Measurements from ENCODE around the gene TNFSF12. TPM values are rescaled to one million over a fixed set of nuclear protein-coding genes. Genes with fewer than 3 reads are reported as not detected.

The TNFSF12 gene
- total and polyA plus RNA-seq, 2 experiments from 2014 or later, result 18.7 to 21.9 TPM

GRCh38 chr17:7579834-7580603 is 31.2 kb downstream of the TNFSF12 start:
- peak overlapping the region; percentile 80 for H3K9ac ChIP-seq
- in situ Hi-C loops (cut with MboI), result no loop called here
- no peaks in the 10 kb centered on the region for H3K27me3 ChIP-seq (replicated peaks; ENCODE audit: insufficient read depth)
- peaks cover 52% of the 10 kb centered on the region for H3K4me1 ChIP-seq (ENCODE audit: insufficient read depth)
- peaks cover 35% of the 10 kb centered on the region for H3K36me3 ChIP-seq (ENCODE audit: low read depth)
- H4K20me1 ChIP-seq (ENCODE audit: insufficient read depth), result peaks cover 21% of the 10 kb centered on the region
- TF ChIP-seq EZH2phosphoT487 (IDR thresholded peaks at IDR 0.05; ENCODE audit: insufficient read depth, low read depth) (no peak), EZH2 (IDR thresholded peaks at IDR 0.05; ENCODE audit: insufficient read depth, poor library complexity, severe bottlenecking) (no peak)
- H3K4me3 ChIP-seq, result peak overlapping the region; percentile 48
- H2AFZ ChIP-seq, result no peak overlapping the region
- DNase-seq, result no peak
- no peaks in the 10 kb centered on the region for H3K9me2 ChIP-seq (ENCODE audit: insufficient read depth)
- peaks cover 51% of the 10 kb centered on the region for H3F3A ChIP-seq (ENCODE audit: insufficient read depth)
- no peaks in the 10 kb centered on the region for H3K9me3 ChIP-seq (ENCODE audit: low read depth)
- peak overlapping the region; percentile 55 for H3K4me2 ChIP-seq (ENCODE audit: unreplicated experiment)
- 75 to 86% methylated on average over 11 to 12 of the region's 12 CpGs for WGBS, 2 experiments (ENCODE audit: low coverage in 1 of 2, low lambda C conversion rate in 2 of 2, missing lambda C conversion rate in 2 of 2)
- peaks cover 75% of the 10 kb centered on the region for H3K79me2 ChIP-seq (ENCODE audit: insufficient read depth)
- H3K27ac ChIP-seq, result peak overlapping the region; percentile 96

- H3K9ac ChIP-seq, result no peak overlapping the region; the same call in 1 of the 2 replicates
- in situ Hi-C loops (cut with MboI), result no loop called here
- peaks cover 44% of the 10 kb centered on the region for H3K4me1 ChIP-seq (ENCODE audit: insufficient read depth)
- peaks cover 12% of the 10 kb centered on the region for H4K20me1 ChIP-seq (ENCODE audit: insufficient read depth)
- WGBS, 2 experiments (ENCODE audit: low coverage in 1 of 2, low lambda C conversion rate in 2 of 2, missing lambda C conversion rate in 2 of 2), result 80% methylated on average over 23 of the region's 23 CpGs
- H3K9me2 ChIP-seq (ENCODE audit: insufficient read depth), result no peaks in the 10 kb centered on the region
- no peak overlapping the region for H3K4me2 ChIP-seq (ENCODE audit: unreplicated experiment)
- H3K4me3 ChIP-seq, result no peak overlapping the region
- H3K36me3 ChIP-seq (ENCODE audit: low read depth), result peaks cover 26% of the 10 kb centered on the region
- peak overlapping the region; percentile 8; the same call in 1 of the 2 replicates for H3K27ac ChIP-seq
- H3K27me3 ChIP-seq (replicated peaks; ENCODE audit: insufficient read depth), result no peaks in the 10 kb centered on the region
- no peaks in the 10 kb centered on the region for H3K9me3 ChIP-seq (ENCODE audit: low read depth)
- no peak for DNase-seq
- H3F3A ChIP-seq (ENCODE audit: insufficient read depth), result peaks cover 50% of the 10 kb centered on the region
- TF ChIP-seq EZH2 (IDR thresholded peaks at IDR 0.05; ENCODE audit: insufficient read depth, poor library complexity, severe bottlenecking), result no peak
- TF ChIP-seq EZH2phosphoT487 (IDR thresholded peaks at IDR 0.05; ENCODE audit: insufficient read depth, low read depth), result no peak
- H3K79me2 ChIP-seq (ENCODE audit: insufficient read depth), result peaks cover 75% of the 10 kb centered on the region
- no peak overlapping the region for H2AFZ ChIP-seq
Measured at GRCh38 chr17:7580604-7581575, 32.0 kb downstream of the TNFSF12 start.

DNA sequence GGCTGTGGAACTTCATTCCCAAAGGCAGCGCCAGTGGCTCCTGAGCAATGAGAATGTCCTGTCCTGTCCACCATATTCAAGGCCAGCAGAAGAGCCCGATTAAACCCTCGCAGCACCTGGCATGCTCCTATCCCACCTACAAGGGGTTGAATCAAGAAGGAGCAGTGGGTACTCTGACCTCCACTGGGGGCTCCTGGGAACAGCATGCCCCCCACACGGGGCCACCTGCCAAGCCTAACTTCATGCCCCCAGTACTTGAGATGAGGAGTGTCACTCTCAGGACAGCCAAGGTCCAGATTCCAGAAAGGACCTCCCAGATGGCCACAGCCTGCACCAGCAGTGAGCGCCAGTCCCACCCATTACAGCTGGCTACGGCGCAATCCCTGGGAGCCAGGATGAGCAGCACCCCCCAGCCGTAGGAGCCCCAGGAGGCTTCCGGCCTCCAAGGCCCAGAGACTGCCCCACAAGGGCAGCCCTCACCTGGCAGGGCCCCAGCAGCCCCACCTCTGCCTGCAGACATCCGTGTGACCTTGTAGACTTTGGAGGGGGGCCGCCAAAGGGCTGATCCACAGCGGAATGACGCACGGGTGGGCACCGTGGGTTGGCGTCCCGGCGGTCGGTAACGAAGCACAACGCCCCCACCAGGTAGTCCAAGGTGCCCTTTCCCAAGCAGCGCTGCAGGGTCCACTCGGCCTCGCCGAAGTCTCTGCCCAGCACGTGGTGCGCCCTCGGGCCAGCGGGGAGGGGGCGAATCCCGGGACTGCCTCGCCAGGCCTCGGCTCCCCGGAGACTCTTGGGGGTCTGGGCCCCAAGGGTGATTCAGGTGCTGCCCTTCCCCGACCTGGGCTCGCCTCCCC is 33.8 kb downstream of the TNFSF12 start:
- TF ChIP-seq EZH2phosphoT487 (IDR thresholded peaks at IDR 0.05; ENCODE audit: insufficient read depth, low read depth) (no peak), EZH2 (IDR thresholded peaks at IDR 0.05; ENCODE audit: insufficient read depth, poor library complexity, severe bottlenecking) (no peak)
- Histone ChIP-seq H3K79me2 (ENCODE audit: insufficient read depth) (peaks cover 59% of the 10 kb centered on the region), H4K20me1 (ENCODE audit: insufficient read depth) (peaks cover 1% of the 10 kb centered on the region; the same call in 1 of the 2 replicates), H3K27ac (peak overlapping the region; percentile 88), H3K9me3 (ENCODE audit: low read depth) (no peaks in the 10 kb centered on the region), H3K9me2 (ENCODE audit: insufficient read depth) (no peaks in the 10 kb centered on the region), H3K4me3 (peak overlapping the region; percentile 80), H3K27me3 (replicated peaks; ENCODE audit: insufficient read depth) (no peaks in the 10 kb centered on the region), H3K4me1 (ENCODE audit: insufficient read depth) (peaks cover 47% of the 10 kb centered on the region), H3K4me2 (ENCODE audit: unreplicated experiment) (peak overlapping the region; percentile 86), H3F3A (ENCODE audit: insufficient read depth) (peaks cover 48% of the 10 kb centered on the region), H2AFZ (peak overlapping the region; percentile 69; the same call in 1 of the 2 replicates), H3K36me3 (ENCODE audit: low read depth) (peaks cover 10% of the 10 kb centered on the region), H3K9ac (peak overlapping the region; percentile 88)
- in situ Hi-C loops (cut with MboI), result no loop called here
- WGBS, 2 experiments (ENCODE audit: low coverage in 1 of 2, low lambda C conversion rate in 2 of 2, missing lambda C conversion rate in 2 of 2), result 91 to 94% methylated on average over 32 to 34 of the region's 36 CpGs
- DNase-seq, result no peak

Data from GM23248 (cell line).